ENCODE data around the gene PBX3. TPM values are rescaled to one million over a fixed set of nuclear protein-coding genes. Genes with fewer than 3 reads are reported as not detected.
"Not testable (repeated sequence)": the region's sequence is repeated elsewhere in the genome, so short reads cannot be mapped to it uniquely, and the experiment has no call there.

Gene PBX3
- total RNA-seq, 1 experiment from 2014 or later: 10.4 TPM

- no peak for DNase-seq (ENCODE audit: low read depth, low spot score)
- in situ Hi-C loops (cut with HindIII; ENCODE audit: low pct_unique_long_range_greater_than_20kb, low sequenced_read_pairs): no loop called here
Measured at GRCh38 chr9:125797930-125798329, 50.8 kb downstream of the PBX3 start.

GRCh38 chr9:125803526-125803925, 56.4 kb downstream of the PBX3 start:
- no peak for DNase-seq (ENCODE audit: low read depth, low spot score)
- in situ Hi-C loops (cut with HindIII; ENCODE audit: low pct_unique_long_range_greater_than_20kb, low sequenced_read_pairs): no loop called here

GRCh38 chr9:125805057-125805456, 57.9 kb downstream of the PBX3 start:
- in situ Hi-C loops (cut with HindIII; ENCODE audit: low pct_unique_long_range_greater_than_20kb, low sequenced_read_pairs): no loop called here
- no peak for DNase-seq (ENCODE audit: low read depth, low spot score)

- in situ Hi-C loops (cut with HindIII; ENCODE audit: low pct_unique_long_range_greater_than_20kb, low sequenced_read_pairs): no loop called here
- DNase-seq (ENCODE audit: low read depth, low spot score): no peak
Measured at GRCh38 chr9:125805586-125805985, 58.4 kb downstream of the PBX3 start.

GRCh38 chr9:125807079-125807478, 59.9 kb downstream of the PBX3 start:
- no peak for DNase-seq (ENCODE audit: low read depth, low spot score)
- in situ Hi-C loops (cut with HindIII; ENCODE audit: low pct_unique_long_range_greater_than_20kb, low sequenced_read_pairs): no loop called here

GRCh38 chr9:125810161-125810560, 63.0 kb downstream of the PBX3 start:
- DNase-seq (ENCODE audit: low read depth, low spot score): no peak
- in situ Hi-C loops (cut with HindIII; ENCODE audit: low pct_unique_long_range_greater_than_20kb, low sequenced_read_pairs): no loop called here

GRCh38 chr9:125811002-125811401, 63.8 kb downstream of the PBX3 start:
- in situ Hi-C loops (cut with HindIII; ENCODE audit: low pct_unique_long_range_greater_than_20kb, low sequenced_read_pairs): no loop called here

GRCh38 chr9:125812403-125812802, 65.2 kb downstream of the PBX3 start:
- in situ Hi-C loops (cut with HindIII; ENCODE audit: low pct_unique_long_range_greater_than_20kb, low sequenced_read_pairs): no loop called here
- DNase-seq (ENCODE audit: low read depth, low spot score): no peak

More at GRCh38 chr9:125811002-125811401, 63.8 kb downstream of the PBX3 start:
- DNase-seq (ENCODE audit: low read depth, low spot score): no peak

- no peak for DNase-seq (ENCODE audit: low read depth, low spot score)
- in situ Hi-C loops (cut with HindIII; ENCODE audit: low pct_unique_long_range_greater_than_20kb, low sequenced_read_pairs): no loop called here
Measured at GRCh38 chr9:125815568-125815967, 68.4 kb downstream of the PBX3 start.

GRCh38 chr9:125816321-125816720, 69.1 kb downstream of the PBX3 start:
- in situ Hi-C loops (cut with HindIII; ENCODE audit: low pct_unique_long_range_greater_than_20kb, low sequenced_read_pairs): no loop called here
- DNase-seq (ENCODE audit: low read depth, low spot score): no peak

GRCh38 chr9:125820100-125820804, 73.1 kb downstream of the PBX3 start:
- no peak for DNase-seq (ENCODE audit: low read depth, low spot score)
- in situ Hi-C loops (cut with HindIII; ENCODE audit: low pct_unique_long_range_greater_than_20kb, low sequenced_read_pairs): no loop called here

GRCh38 chr9:125821078-125821477, 73.9 kb downstream of the PBX3 start:
- in situ Hi-C loops (cut with HindIII; ENCODE audit: low pct_unique_long_range_greater_than_20kb, low sequenced_read_pairs): no loop called here
- DNase-seq (ENCODE audit: low read depth, low spot score): no peak

GRCh38 chr9:125822160-125822559, 75.0 kb downstream of the PBX3 start:
- DNase-seq (ENCODE audit: low read depth, low spot score): no peak
- in situ Hi-C loops (cut with HindIII; ENCODE audit: low pct_unique_long_range_greater_than_20kb, low sequenced_read_pairs): no loop called here

- in situ Hi-C loops (cut with HindIII; ENCODE audit: low pct_unique_long_range_greater_than_20kb, low sequenced_read_pairs): no loop called here
Measured at GRCh38 chr9:125822902-125823301, 75.7 kb downstream of the PBX3 start.

GRCh38 chr9:125823874-125824406, 76.8 kb downstream of the PBX3 start:
- DNase-seq (ENCODE audit: low read depth, low spot score); in situ Hi-C loops (cut with HindIII; ENCODE audit: low pct_unique_long_range_greater_than_20kb, low sequenced_read_pairs): not testable (repeated sequence)

More at GRCh38 chr9:125822902-125823301, 75.7 kb downstream of the PBX3 start:
- DNase-seq (ENCODE audit: low read depth, low spot score): no peak

GRCh38 chr9:125825762-125826161, 78.6 kb downstream of the PBX3 start:
- no peak for DNase-seq (ENCODE audit: low read depth, low spot score)
- in situ Hi-C loops (cut with HindIII; ENCODE audit: low pct_unique_long_range_greater_than_20kb, low sequenced_read_pairs): no loop called here

GRCh38 chr9:125826850-125827249, 79.7 kb downstream of the PBX3 start:
- in situ Hi-C loops (cut with HindIII; ENCODE audit: low pct_unique_long_range_greater_than_20kb, low sequenced_read_pairs): no loop called here
- DNase-seq (ENCODE audit: low read depth, low spot score): no peak

GRCh38 chr9:125829743-125830142, 82.6 kb downstream of the PBX3 start:
- DNase-seq (ENCODE audit: low read depth, low spot score): no peak
- in situ Hi-C loops (cut with HindIII; ENCODE audit: low pct_unique_long_range_greater_than_20kb, low sequenced_read_pairs): no loop called here

- in situ Hi-C loops (cut with HindIII; ENCODE audit: low pct_unique_long_range_greater_than_20kb, low sequenced_read_pairs): no loop called here
Measured at GRCh38 chr9:125831054-125831453, 83.9 kb downstream of the PBX3 start.

More at GRCh38 chr9:125831054-125831453, 83.9 kb downstream of the PBX3 start:
- no peak for DNase-seq (ENCODE audit: low read depth, low spot score)
